T-helper 2 cell treated with Interferon-gamma antibody and Interleukin-4, amounts not matched to agents 100 ng/mL and 5 ng/mL, for 36 hours (primary cell): ENCODE measurements around the gene BMP3. TPM values are rescaled to one million over a fixed set of nuclear protein-coding genes. Genes with fewer than 3 reads are reported as not detected.
"Not testable (repeated sequence)": the region's sequence is repeated elsewhere in the genome, so short reads cannot be mapped to it uniquely, and the experiment has no call there.

Experiments
- intact Hi-C: fragments of 100-400 bp; cut with micrococcal nuclease; formaldehyde crosslinking; loops from one replicate; pipeline ENCODE4 v1.15.1; 2023
- total RNA-seq: library from RNA; stranded (reverse); gene quantifications from 2 replicates; pipeline ENCODE4 v1.2.3, GENCODE V29; 2022

Gene BMP3, protein sequence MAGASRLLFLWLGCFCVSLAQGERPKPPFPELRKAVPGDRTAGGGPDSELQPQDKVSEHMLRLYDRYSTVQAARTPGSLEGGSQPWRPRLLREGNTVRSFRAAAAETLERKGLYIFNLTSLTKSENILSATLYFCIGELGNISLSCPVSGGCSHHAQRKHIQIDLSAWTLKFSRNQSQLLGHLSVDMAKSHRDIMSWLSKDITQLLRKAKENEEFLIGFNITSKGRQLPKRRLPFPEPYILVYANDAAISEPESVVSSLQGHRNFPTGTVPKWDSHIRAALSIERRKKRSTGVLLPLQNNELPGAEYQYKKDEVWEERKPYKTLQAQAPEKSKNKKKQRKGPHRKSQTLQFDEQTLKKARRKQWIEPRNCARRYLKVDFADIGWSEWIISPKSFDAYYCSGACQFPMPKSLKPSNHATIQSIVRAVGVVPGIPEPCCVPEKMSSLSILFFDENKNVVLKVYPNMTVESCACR
- not detected in 2 replicates for total RNA-seq

DNA sequence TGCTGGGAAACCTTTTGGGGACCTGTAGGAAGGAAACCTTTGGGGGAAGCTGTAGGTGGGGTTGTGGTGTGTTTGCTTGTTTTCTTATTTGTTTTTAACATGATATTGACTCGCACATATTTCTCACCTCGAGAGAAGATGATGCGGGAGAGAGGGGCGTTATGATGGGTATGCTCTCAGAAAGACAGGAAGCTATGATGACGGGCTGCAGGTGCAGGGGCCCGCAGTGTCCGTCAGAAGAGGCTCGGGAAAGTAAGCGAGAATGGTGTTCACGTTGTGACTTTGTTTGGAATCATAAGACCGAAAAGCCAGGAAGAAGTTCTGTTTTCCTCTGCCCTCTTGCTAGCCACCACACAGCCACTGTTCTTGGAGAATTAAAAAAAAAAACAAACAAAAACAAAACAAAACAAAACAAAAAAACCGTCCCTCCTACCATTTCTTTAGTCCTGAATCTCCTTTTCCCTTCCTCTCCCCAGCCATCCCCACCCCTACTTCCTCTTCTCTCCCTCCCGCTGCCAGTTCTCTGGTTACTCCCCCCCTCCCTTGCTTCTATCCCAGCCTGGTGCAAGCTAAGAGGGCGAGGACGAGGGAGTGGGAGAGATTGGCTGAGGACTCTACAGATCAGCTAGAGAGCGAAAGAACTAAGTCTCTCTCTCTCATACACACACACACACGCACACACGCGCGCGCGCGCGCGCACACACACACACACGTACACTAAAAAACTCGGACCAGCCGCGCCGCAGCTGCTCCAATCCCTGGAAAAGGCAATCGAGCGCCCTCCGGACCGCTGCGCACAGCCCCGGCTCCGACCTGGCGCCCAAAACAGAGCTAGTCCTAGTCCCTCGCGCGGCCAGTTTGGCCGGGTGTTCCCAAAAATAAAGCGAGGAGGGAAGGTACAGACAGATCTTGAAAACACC is at the start of gene BMP3:
BMP3 (plus strand) TSS at position 648 of the 920 bp plus-strand sequence. CDS start 577 bp downstream, outside the sequence.
- intact Hi-C loops, result no loop called here

GRCh38 chr4:80986011-80986410 is 44.5 kb upstream of the BMP3 start:
- intact Hi-C loops, result no loop called here

DNA sequence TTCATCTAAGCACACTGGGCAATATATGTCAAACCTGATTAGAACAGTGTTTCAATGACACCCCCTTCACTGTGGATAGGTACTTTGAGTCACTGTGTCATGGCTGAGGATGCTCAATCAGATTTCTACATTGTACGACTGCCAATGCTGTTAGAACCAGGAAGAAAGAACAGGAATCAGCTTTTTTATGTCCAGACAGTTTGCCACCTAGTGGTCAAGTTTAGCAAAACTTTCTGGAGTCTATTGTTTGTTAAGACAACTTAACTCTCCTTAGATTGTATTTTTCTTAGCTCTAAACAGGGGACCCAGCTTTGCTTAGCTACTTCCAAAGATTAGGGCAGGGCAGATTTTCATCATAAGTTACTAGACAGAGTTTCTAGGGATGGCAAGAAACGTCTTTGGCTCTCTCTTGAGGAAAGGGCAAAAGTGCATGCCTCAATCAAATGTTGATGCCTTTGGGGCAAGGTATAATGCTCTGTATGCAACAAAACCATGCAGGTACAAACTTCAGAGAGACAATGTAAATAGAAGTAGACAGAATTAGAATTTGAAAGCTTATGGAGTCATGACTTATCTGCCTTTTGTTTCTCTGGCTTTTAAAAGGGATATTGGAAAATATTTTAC is 40.5 kb upstream of the BMP3 start:
- intact Hi-C loops, result loop anchor here (1.0 kb wide), 2 partner anchors 624 to 629 kb away; no protein-coding TSS in a partner anchor

DNA sequence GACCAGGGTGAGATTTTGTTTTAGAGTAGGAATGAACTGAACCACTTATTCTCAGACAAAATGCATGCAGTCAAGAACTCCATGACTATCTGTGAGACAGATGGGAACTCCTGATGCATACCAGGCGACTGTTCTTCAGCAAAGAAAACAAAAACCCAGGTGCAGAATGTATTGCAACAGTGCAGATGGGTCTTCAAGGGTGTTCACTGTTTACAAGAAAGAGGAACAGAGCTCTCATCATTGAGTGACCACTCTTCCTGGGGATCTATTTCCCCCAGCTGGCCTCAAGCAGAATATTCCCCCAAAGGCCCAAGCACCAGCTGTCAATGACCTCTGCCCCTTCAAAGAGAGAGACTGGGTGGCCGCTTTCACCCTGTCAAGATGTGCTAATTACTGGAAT is 39.7 kb upstream of the BMP3 start:
- intact Hi-C loops, result loop anchor here (1.0 kb wide), 2 partner anchors 625 to 630 kb away; no protein-coding TSS in a partner anchor

- intact Hi-C loops, result no loop called here
Observed at GRCh38 chr4:80999943-81000342, 30.6 kb upstream of the BMP3 start.

- intact Hi-C loops, result no loop called here
Observed at GRCh38 chr4:81003597-81004111, 26.9 kb upstream of the BMP3 start.

DNA sequence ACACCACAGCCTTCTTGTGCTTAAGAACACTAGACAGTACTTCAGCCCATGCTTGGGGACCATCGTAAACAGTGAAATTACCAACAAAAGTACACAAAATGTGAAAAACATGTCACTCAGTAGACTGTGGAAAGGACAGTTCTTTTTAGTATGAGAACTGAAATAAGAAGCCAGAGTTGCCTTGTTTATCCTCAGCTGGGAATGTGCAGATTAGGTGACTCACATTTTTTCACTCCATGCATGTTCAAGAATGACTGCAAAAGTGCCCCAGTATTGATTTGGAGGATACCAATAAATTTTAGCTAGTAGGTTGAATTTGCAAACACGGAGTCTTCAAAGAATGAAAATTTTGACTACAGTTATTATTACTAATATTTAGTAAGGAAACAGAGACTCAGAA is 23.1 kb upstream of the BMP3 start:
- intact Hi-C loops, result no loop called here

DNA sequence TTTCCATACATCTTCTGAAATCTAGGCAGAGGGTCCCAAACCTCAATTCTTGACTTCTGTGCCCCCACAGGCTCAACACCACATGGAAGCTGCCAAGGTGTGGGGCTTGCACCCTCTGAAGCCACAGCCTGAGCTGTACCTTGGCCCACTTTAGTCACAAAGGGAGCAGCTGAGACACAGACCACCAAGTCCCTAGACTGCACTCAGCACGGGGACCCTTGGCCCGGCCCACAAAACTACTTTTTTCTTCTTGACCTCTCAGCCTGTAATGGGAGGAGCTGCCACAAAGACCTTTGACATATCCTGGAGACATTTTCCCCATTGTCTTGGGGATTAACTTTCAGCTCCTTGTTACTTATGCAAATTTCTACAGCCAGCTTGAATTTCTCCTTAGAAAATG is 13.9 kb upstream of the BMP3 start:
- intact Hi-C loops, result not testable (repeated sequence)

DNA sequence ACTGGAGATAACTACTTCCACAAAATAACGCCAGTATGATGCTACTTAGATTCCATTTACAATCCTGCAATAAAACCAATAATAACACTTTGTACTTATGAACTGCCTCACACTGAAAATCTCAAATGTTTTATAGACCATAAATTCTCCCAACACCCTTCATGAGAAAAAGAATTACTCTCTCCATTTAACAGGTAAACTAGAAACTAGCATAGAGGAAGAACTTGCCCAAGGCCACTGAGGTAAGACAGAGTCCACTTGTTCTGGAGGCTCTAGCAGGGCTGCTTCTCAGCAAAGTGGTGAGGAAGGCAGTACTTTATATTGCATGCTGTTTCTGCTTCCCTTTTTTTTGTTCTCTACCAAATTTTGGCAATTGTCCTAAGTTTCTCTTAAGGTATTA is 11.5 kb upstream of the BMP3 start:
- intact Hi-C loops, result no loop called here

GRCh38 chr4:81021142-81021944 is 9.2 kb upstream of the BMP3 start:
- intact Hi-C loops, result no loop called here

GRCh38 chr4:81021981-81022380 is 8.5 kb upstream of the BMP3 start:
- intact Hi-C loops, result no loop called here

DNA sequence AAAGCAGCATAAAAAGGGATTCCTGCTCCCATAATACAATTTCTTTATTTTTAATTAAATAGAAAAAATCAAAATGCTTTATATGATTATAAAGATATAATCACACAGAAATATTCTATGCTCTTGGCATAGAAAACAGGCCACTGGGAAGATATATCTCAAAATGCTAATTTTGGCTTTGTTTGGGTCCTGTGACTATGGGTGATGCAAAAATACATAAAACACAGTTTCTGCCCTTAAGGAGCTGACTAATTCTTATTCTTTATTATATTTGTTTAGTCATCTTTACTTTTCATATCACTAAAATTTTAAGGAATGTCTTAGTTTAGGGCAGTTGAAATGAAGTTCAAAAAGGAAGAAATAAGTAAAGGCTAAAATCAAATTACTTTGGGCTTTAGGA is 7.0 kb upstream of the BMP3 start:
- intact Hi-C loops, result no loop called here

DNA sequence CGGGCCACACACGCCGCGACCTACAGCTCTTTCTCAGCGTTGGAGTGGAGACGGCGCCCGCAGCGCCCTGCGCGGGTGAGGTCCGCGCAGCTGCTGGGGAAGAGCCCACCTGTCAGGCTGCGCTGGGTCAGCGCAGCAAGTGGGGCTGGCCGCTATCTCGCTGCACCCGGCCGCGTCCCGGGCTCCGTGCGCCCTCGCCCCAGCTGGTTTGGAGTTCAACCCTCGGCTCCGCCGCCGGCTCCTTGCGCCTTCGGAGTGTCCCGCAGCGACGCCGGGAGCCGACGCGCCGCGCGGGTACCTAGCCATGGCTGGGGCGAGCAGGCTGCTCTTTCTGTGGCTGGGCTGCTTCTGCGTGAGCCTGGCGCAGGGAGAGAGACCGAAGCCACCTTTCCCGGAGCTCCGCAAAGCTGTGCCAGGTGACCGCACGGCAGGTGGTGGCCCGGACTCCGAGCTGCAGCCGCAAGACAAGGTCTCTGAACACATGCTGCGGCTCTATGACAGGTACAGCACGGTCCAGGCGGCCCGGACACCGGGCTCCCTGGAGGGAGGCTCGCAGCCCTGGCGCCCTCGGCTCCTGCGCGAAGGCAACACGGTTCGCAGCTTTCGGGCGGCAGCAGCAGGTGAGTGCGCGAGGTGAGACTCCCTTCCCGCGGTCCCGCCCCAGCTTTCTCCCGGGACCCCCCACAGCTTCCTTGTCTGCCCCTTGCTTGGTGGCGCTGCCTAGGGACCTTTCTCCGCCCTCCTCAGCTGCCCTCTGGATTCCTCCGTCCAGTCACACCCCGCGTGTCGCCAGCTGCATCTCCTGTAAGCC is 678 bp downstream of the BMP3 start:
- intact Hi-C loops, result no loop called here

- intact Hi-C loops, result no loop called here
Observed at GRCh38 chr4:81031796-81032551, 1.5 kb downstream of the BMP3 start.

GRCh38 chr4:81032771-81033684 is 2.5 kb downstream of the BMP3 start:
- intact Hi-C loops, result no loop called here

- intact Hi-C loops, result no loop called here
Observed at GRCh38 chr4:81038636-81039350, 8.3 kb downstream of the BMP3 start.

- intact Hi-C loops, result no loop called here
Observed at GRCh38 chr4:81039351-81039972, 9.0 kb downstream of the BMP3 start.
